NOMO-1 treated with dmso at 0.1 percent for 144 hours (cell line): ENCODE measurements around the gene GAA.
"Not testable (repeated sequence)": the region's sequence is repeated elsewhere in the genome, so short reads cannot be mapped to it uniquely, and the experiment has no call there.

Source experiments
- DNase-seq: peaks from one replicate; lab custom pipeline; 2025; ENCODE audit not compliant: unreplicated experiment; lab: John Stamatoyannopoulos, UW

The GAA gene

DNA sequence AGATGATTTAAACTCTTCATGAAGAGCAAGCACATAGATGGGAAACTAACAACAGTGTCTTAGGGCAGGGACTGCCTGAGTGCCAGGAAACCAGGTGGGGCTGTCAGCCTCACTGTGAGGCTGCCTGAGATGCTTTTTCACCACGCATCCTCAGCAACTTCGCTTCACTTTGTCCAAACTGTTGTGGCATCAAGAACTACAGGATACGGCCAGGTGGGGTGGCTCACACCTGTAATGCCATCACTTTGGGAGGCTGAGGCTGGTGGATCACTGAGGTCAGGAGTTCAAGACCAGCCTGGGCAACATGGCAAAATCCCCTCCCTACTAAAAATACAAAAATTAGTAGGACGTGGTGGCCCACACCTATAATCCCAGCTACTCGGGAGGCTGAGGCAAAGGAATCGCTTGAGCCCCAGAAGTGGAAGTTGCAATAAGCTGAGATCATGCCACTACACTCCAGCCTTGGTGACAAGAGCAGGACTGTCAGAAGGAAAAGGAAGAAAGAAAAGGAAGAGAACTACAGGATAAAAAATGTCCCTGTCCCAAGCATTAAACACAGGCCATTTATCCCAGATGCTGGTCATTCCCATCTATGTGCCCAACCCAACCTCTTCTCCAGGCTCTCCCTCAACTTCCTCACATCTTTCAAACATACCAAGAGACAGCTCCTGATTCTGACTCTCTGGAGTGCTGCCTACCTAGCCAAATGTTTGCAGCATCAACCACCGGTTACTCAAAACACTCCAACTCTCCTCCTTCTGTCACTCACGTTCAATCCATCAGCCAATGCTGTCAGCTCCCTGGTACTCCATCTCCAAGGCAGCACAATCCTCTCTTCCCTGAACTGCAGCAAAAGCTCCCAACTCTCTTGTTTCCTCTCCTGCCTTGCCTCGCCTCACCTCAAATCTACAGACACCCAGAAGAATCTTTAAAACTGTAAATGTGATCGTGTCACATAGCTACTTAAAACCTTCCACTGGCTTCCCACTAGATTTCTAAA lies 44.0 kb downstream of the GAA start:
- DNase-seq = no peak

DNA sequence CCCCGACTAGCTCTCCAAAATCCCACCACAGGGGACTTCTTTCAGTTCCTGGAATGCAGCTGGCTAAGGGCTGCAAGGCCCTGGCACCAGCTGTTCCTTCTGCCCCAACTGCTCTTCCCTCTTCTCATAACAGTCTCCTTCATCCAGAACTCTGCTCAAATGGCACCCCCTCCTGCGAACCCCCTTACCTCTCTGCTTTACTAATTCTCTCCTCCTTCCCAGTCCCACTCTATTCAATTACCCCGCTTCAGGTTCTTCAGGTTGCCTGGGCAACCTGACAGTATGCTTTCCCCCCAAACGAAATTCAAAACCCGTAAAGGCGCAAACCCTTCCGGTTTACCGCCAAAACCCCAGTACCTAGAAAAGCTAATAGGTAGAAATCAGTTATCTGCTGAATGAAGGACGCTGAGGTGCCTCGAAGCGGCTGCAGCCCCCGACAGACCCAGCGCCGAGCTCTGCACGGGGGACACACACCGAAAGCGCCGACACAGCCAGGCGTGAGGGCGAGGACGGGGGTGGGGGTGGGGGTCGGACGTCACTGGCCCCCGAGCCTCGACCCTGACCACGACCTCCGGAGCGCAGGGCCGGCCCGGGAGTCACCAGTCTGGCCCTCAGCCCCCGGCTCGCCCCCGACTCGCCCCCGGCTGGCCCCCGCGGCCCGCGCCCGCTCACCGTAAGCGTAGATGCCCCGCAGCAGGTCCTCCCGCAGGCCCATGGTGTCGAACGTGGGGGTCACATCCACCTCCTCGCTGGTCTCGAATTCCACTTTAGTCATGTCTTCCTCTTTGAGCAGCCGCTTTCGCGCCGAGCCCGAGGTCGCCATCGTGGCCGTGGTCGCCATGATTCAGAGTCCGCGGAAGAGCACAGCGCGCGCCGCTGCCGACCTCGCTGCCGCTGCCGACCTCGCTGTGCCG lies 45.0 kb downstream of the GAA start:
- peak; percentile 2 for DNase-seq

- peak; percentile 96 for DNase-seq
These were observed 45.8 kb downstream of the GAA start, which contains the start of gene EIF4A3 for GRCh38 chr17:80147035-80147822. TSS of gene EIF4A3 (minus strand) at chr17:80147128. CDS start at chr17:80146961, 167 bp downstream.

- no peak for DNase-seq
These were observed 50.0 kb downstream of the GAA start for GRCh38 chr17:80151333-80151732.

DNA sequence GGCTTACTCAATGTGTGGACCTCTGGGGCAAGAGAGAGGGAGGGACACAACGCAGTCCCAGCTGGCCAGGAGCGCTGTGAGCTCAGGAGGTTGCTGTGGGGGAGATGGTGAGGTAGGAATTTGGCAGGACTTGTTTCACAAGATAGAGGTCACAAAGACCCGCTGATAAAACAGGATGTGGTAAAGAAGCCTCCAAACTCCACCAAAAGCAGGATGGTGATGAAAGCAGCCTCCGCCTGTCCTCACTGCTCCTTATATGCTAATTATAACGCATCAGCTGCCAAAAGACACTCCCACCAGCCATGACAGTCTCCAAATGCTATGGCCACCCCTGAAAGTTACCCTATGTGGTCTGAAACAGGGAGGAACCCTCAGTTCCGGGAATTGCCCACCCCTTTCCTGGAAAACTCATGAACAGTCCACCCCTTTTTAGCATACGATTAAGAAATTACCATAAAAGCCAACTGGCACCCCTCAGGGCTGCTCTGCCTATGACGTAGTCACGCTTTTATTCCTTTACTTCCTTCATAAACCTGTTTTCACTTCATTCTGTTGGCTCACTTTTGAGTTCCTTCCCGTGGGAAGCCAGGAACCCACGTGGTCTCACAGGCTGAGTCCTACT lies 50.8 kb downstream of the GAA start:
- peak; percentile 26 for DNase-seq

DNA sequence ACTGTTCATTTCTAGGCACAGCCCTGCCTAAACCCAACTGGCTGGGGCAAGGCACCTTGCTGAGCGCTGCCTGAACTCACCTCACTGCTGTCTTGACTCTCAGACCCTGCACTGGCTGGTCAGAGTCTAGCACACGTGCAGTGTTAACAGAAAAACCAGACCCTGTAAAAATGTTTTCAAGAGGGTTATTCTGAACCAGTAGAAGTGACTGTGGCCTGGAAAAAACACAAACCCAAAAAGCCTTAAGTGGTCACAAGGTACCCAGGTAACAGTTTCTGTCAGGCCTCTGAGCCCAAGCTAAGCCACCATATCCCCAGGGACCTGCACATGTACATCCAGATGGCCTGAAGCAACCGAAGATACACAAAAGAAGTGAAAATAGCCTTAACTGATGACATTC lies 51.6 kb downstream of the GAA start:
- no peak for DNase-seq

DNA sequence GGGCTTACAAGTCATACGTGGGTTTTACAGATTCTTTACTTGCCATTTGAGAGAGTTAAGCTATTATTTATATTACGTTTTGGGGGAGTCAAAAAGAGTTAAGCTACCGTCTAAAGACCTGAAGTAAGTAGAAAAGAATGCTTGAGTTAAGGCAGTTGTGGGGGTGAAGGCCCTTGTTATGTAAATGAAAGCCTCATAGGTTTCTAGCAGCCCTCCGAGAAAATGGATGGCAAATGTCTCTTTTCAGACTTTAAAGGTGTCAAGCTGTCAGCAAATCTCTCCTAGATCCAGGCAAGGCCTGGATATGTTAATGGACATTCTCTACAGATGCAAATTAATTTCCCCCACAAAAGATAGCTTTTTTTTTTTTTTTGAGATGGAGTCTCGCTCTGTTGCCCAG lies 52.8 kb downstream of the GAA start:
- DNase-seq = no peak

GRCh38 chr17:80155600-80155999 lies 54.2 kb downstream of the GAA start:
- not testable (repeated sequence) for DNase-seq

DNA sequence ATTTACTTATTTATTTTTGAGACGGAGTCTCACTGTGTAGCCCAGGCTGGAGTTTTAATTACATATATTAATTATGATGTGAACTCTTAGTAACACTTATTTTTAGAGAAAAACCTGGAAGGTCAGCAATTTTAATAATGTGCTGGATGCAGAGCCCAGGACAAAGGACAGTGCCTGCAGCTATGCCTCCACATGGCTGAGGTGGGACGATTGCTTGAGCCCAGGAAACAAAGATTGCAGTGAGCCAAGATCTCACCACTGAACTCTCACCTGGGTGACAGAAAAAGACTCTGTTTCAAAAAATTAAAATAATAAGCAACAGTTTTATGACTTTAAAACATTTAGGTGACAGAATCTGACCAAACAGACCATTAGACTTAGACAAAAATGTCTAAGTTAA lies 57.5 kb downstream of the GAA start:
- no peak for DNase-seq

DNA sequence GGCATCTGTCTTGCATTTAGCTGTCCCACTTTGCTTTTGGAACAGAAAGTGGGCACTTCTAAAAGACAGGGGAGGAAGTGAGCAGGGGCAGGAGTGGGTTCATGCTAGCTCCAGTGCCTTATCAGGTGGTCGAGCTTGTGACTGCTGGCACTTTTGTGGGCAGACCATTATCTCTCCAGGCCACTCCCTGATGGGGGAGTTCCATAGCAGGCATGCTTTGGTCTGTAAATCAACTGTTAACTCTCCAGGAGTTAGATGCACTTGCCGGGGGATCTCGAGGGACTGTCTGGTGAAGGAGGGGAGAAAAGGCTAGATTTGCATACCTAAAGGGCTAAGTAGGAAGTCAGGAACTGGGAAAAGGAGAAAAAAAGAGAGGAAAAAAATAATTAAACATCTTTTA lies 59.2 kb downstream of the GAA start:
- DNase-seq = no peak

GRCh38 chr17:80163336-80163735 lies 62.0 kb downstream of the GAA start:
- DNase-seq = peak; percentile 8

- DNase-seq = no peak
These were observed 62.8 kb downstream of the GAA start for GRCh38 chr17:80164185-80164584.

- DNase-seq = no peak
These were observed 65.1 kb downstream of the GAA start for GRCh38 chr17:80166446-80166845.

- DNase-seq = no peak
These were observed 67.0 kb downstream of the GAA start for GRCh38 chr17:80168371-80168770.

- DNase-seq = no peak
These were observed 67.7 kb downstream of the GAA start for GRCh38 chr17:80169107-80169506.
